GM19467 (cell line): ENCODE measurements around the gene ADGRG3.
"Not testable (repeated sequence)": the region's sequence is repeated elsewhere in the genome, so short reads cannot be mapped to it uniquely, and the experiment has no call there.

ENCODE experiments used
- ATAC-seq: cut with Tn5 transposase; IDR thresholded peaks from one replicate; pipeline ENCODE4 v1.9.1; 2021; ENCODE audit warnings: mild to moderate bottlenecking, moderate library complexity; ENCODE audit not compliant: unreplicated experiment

Gene ADGRG3

GRCh38 chr16:57661936-57662906 is 5.9 kb upstream of the ADGRG3 start:
- no peak for ATAC-seq

- no peak for ATAC-seq
Observed at GRCh38 chr16:57663436-57663835, 4.7 kb upstream of the ADGRG3 start.

- ATAC-seq: no peak
Observed at GRCh38 chr16:57663917-57664661, 4.0 kb upstream of the ADGRG3 start.

- no peak for ATAC-seq
Observed at GRCh38 chr16:57664662-57665025, 3.5 kb upstream of the ADGRG3 start.

- no peak for ATAC-seq
Observed at GRCh38 chr16:57665541-57665940, 2.6 kb upstream of the ADGRG3 start.

- ATAC-seq: no peak
Observed at GRCh38 chr16:57666353-57667047, 1.6 kb upstream of the ADGRG3 start.

- ATAC-seq: no peak
Observed at GRCh38 chr16:57667048-57667525, 1.0 kb upstream of the ADGRG3 start.

- no peak for ATAC-seq
Observed at GRCh38 chr16:57667526-57668262, 412 bp upstream of the ADGRG3 start.

GRCh38 chr16:57668630-57669475 is 747 bp downstream of the ADGRG3 start:
- no peak for ATAC-seq

GRCh38 chr16:57669476-57670162 is 1.5 kb downstream of the ADGRG3 start:
- no peak for ATAC-seq

- ATAC-seq: no peak
Observed at GRCh38 chr16:57670196-57670595, 2.1 kb downstream of the ADGRG3 start.

- not testable (repeated sequence) for ATAC-seq
Observed at GRCh38 chr16:57671451-57671850, 3.3 kb downstream of the ADGRG3 start.

GRCh38 chr16:57672416-57672815 is 4.3 kb downstream of the ADGRG3 start:
- no peak for ATAC-seq

GRCh38 chr16:57672824-57673223 is 4.7 kb downstream of the ADGRG3 start:
- ATAC-seq: no peak

GRCh38 chr16:57675741-57676551 is 7.8 kb downstream of the ADGRG3 start:
- ATAC-seq: no peak

GRCh38 chr16:57676553-57677085 is 8.5 kb downstream of the ADGRG3 start:
- no peak for ATAC-seq

GRCh38 chr16:57677622-57678369 is 9.7 kb downstream of the ADGRG3 start:
- no peak for ATAC-seq
